ENCODE measurements around the gene CCDC33.

Gene CCDC33

GRCh38 chr15:74312445-74313007 is 76.4 kb downstream of the CCDC33 start:
- no peak for DNase-seq (ENCODE audit: low read depth in 2 of 2)

- no peak for DNase-seq (ENCODE audit: low read depth in 2 of 2)
Observed at GRCh38 chr15:74313889-74314288, 77.8 kb downstream of the CCDC33 start.

GRCh38 chr15:74314795-74315438 is 78.8 kb downstream of the CCDC33 start:
- DNase-seq (ENCODE audit: low read depth in 2 of 2), result peak in 1 of 2 donors; percentile 30

- peak in 1 of 2 donors; percentile 32 for DNase-seq (ENCODE audit: low read depth in 2 of 2)
Observed at GRCh38 chr15:74315626-74316025, 79.5 kb downstream of the CCDC33 start.

GRCh38 chr15:74316141-74316540 is 80.0 kb downstream of the CCDC33 start:
- no peak for DNase-seq (ENCODE audit: low read depth in 2 of 2)

GRCh38 chr15:74317820-74318375 is 81.8 kb downstream of the CCDC33 start:
- no peak for DNase-seq (ENCODE audit: low read depth in 2 of 2)

GRCh38 chr15:74318376-74319137 is 82.4 kb downstream of the CCDC33 start:
- no peak for DNase-seq (ENCODE audit: low read depth in 2 of 2)

- DNase-seq (ENCODE audit: low read depth in 2 of 2), result no peak
Observed at GRCh38 chr15:74319138-74319460, 83.0 kb downstream of the CCDC33 start.

- no peak for DNase-seq (ENCODE audit: low read depth in 2 of 2)
Observed at GRCh38 chr15:74319596-74320351, 83.6 kb downstream of the CCDC33 start.

GRCh38 chr15:74320352-74321247 is 84.5 kb downstream of the CCDC33 start:
- DNase-seq (ENCODE audit: low read depth in 2 of 2), result peak in 1 of 2 donors; percentile 12

- DNase-seq (ENCODE audit: low read depth in 2 of 2), result peak; percentile 33 to 41
Observed at GRCh38 chr15:74322558-74323180, 86.5 kb downstream of the CCDC33 start.

- no peak for DNase-seq (ENCODE audit: low read depth in 2 of 2)
Observed at GRCh38 chr15:74324714-74325113, 88.6 kb downstream of the CCDC33 start.

- DNase-seq (ENCODE audit: low read depth in 2 of 2), result no peak
Observed at GRCh38 chr15:74326746-74327145, 90.6 kb downstream of the CCDC33 start.

GRCh38 chr15:74327756-74328155 is 91.6 kb downstream of the CCDC33 start:
- DNase-seq (ENCODE audit: low read depth in 2 of 2), result no peak

GRCh38 chr15:74328331-74329056 is 92.4 kb downstream of the CCDC33 start:
- no peak for DNase-seq (ENCODE audit: low read depth in 2 of 2)

- no peak for DNase-seq (ENCODE audit: low read depth in 2 of 2)
Observed at GRCh38 chr15:74330861-74331408, 94.8 kb downstream of the CCDC33 start.

GRCh38 chr15:74332011-74332410 is 95.9 kb downstream of the CCDC33 start:
- DNase-seq (ENCODE audit: low read depth in 2 of 2), result no peak

GRCh38 chr15:74332611-74333010 is 96.5 kb downstream of the CCDC33 start:
- no peak for DNase-seq (ENCODE audit: low read depth in 2 of 2)

GRCh38 chr15:74333093-74333492 is 97.0 kb downstream of the CCDC33 start:
- DNase-seq (ENCODE audit: low read depth in 2 of 2), result no peak

GRCh38 chr15:74333662-74334061 is 97.5 kb downstream of the CCDC33 start:
- DNase-seq (ENCODE audit: low read depth in 2 of 2), result no peak
